Left renal cortex interstitium (tissue), 4 donors: ENCODE results near the gene SIRT5. TPM values are rescaled to one million over a fixed set of nuclear protein-coding genes. Genes with fewer than 3 reads are reported as not detected.

ENCODE experiments used
- DNase-seq, 4 donors: peaks; one replicate each; pipeline ENCODE4 v3.0.0-alpha.2; 2013; ENCODE audit warnings: low read depth in 4 of 4, low spot score in 2 of 4, missing footprints in 1 of 4
- polyA plus RNA-seq, 4 donors: library from polyadenylated mRNA; unstranded; fragments of 120-200 nt; gene quantifications; one replicate each; pipeline ENCODE4 v1.2.1, GENCODE V29; 2013; ENCODE audit not compliant: insufficient read length in 4 of 4

Gene SIRT5
- polyA plus RNA-seq, 4 donors = 17.2 to 24.7 (median 21.7) TPM

DNA sequence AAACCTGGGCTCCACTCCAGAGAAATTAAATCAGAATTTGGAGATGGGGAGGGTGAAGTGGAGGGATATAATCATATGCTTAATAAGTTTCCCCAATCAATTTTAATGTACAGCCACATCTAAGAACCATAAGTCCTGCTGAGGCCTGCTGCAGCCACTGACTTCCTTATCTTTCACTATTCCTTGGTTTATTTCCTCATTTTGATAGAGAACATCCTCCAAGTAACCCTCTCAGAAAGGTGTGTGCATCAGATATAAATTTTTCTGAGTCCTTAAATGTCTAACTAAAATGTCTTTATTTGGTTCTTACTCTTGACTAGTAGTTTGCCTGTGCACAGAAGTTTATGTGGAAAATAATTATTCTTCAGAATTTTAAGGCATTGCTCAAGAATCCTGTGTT lies 23.7 kb upstream of the SIRT5 start:
- no peak for DNase-seq

DNA sequence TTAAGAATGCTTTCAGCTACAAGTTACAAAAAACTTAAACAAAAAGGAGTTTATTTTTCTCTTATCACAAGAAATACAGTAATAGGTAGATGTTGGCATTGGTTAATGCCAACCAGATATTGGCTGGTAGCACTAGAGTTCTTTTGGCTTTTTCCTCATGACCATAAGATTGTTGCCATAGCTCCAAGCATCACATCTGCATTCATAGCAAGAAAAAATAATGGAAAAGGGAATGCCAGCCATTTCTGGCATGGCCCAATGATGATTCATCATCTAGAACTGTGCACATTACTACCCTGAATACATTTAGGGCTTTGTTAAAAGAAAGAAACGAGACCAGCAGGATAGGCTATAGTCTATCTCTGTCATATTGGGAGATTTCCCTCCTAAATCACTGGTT lies 20.8 kb upstream of the SIRT5 start:
- DNase-seq = no peak

DNA sequence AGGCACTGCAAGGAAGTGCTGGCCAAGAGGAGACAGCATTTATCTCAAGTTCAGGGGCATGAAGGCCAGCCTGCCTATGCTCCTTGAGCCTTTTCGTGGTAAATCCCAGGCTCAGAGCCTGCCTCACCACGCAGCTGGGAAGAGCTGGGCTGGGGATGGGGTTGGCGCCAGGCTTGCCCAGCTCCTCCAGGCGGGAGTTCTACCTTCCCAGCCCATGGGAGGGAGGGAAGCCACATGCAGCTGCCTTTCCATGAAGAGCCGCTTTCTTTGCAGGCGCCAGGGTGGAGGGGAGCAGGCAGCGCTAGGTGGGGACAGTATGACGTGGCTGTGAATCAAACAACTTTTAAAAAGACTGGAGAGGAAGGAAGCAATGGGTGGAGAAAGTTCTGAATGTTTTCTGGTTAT lies 19.5 kb upstream of the SIRT5 start:
- DNase-seq = no peak

DNA sequence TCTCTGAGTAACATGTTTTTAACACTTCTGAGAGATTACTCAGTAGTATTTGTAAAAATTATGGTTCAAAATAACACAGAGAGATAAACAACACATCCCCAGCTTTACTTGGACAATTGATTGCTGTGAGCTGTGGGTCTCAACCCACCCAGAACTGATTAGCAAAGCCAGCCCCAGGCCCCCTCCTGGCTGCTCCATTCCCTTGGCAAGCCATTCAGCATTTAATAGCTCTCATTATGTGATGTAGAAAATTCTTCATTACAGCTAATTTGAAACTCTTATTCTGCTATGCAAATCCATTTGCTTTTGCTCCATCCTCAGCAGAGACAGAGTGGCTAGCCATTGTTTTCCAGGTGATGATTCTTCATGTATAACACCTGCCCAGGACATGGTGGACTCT lies 16.6 kb upstream of the SIRT5 start:
- DNase-seq = no peak

DNA sequence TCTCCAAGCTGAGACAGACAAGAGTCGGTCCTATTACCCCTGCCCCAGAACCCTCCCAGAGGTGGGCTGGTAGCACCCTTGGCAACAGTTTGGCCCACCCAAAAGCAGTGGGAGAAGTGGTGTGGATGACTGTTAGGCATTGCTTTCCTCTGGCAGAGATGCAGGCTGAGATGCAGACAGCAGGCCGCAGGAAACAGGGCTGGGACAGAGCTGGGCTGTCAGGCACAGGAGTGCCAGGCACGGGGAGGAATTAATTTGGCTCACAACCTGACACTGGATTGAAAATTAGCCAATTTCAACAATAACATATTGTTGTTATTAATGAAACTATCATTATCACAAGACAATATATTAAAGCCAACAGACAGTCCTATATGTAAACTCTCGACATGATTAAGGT lies 15.7 kb upstream of the SIRT5 start:
- DNase-seq = no peak

DNA sequence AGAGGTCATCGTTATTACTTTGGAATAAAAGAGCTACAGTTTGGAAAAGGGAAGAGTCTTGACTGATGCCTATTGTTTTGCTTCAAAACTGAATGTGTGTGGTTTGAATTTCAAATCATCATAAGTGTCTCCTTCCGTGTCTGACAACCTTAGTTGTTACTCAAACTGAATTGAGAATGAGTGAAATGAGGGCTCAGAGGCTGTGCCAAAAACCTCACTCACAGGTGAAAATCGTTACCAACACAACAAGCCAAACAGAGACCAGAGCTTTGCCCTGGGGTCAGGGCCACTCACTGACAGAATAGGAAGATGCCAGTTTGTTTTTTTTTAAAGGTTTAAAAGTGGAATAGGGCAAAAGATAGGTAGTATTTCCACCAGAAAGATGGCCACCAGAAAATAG lies 15.2 kb upstream of the SIRT5 start:
- no peak for DNase-seq

DNA sequence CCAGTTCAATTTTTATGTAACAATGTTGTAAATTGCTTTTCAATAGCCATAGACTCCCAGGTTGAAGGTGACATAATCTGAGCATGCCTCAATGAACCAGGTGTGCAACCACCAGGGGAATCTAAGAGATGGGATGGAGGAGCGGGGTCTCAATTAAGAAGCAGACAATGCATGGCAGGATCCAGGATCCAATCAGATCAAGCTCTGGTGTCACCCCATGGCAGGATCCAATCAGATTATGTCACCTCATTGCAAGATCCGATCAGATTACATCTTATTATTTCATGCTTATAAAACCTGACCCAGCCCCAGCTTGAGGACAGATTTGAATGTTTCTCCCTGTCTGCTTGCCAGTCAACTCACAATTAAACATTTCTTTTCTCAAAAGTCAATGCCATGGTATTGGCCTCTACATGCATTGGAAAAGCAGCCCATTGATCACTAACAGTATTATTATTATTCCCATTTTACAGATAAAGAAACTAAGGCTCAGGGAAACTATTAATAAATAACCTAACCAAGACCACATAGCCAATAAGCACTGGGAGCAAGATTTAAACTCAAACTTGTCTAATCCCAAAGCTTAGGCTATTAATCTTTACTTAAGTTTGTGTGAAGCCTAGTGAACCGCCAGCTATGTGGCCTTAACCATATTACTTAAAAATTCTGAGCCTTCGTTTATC lies 14.3 kb upstream of the SIRT5 start:
- DNase-seq = no peak

DNA sequence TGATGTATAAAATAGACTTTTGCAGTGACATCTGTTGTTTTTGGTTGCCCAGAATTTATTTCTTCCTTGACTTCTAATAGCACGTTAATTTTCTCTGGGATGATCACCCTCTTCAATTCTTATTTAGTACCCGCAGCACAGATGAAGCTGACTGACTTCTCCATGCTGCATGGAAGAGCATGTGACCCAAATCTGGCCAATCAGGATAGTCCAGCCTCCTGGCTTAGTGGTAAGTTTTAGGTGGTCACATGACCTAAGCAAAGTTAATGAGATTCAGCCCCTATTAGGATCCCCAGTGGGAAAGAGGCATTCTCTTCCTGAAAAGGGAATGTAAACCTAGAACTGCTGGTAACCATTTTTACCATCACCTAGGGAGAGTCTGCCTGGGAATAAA lies 13.8 kb upstream of the SIRT5 start:
- DNase-seq = no peak

DNA sequence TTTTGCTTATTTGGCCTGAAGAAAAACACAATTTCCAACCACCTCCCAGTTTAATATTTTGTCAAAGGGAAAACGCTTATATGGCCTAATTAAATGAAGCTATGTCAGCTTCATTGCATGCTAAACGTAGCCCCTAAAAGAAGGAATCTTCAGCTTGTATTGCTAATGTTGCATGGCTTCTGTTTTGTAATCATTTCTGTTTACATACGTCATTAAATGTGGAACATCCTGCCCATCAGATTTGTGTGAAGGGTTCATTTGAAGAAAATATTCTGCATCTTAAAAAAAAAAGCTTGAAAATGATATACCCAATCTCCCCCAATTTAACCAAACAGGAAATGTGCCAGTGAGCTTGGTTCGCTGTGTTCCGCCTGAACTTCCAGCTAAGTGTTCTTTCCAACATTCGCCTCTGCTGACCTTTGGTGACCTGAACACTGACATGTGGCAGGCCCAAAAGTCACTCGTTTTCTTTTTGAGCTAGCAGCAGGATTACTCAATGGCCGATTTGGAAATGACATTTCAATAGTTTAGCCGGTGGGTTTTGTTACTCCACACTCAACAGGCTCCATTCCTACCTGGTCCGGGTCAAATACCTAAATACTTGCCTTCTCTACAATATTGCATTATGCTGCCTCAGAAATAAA lies 12.7 kb upstream of the SIRT5 start:
- no peak for DNase-seq

DNA sequence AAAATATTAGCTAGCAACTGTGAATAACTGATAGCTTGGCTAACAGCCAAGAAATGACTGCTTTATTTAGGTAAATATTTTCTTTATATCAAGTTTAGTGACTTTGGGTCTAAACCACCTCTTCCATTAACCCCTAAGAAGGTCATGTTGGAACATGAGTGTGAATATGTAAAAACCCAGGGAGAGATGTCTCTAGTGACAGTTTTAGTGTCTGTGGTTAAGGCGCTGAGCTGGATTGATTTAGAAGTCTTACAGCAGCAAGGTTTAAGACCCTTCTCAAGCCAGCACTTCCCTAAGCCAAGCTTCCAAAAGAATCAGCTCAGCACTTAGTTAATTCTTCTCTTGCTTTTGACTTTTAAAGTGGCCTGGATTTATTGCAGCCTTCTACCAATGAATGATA lies 11.4 kb upstream of the SIRT5 start:
- DNase-seq = no peak

DNA sequence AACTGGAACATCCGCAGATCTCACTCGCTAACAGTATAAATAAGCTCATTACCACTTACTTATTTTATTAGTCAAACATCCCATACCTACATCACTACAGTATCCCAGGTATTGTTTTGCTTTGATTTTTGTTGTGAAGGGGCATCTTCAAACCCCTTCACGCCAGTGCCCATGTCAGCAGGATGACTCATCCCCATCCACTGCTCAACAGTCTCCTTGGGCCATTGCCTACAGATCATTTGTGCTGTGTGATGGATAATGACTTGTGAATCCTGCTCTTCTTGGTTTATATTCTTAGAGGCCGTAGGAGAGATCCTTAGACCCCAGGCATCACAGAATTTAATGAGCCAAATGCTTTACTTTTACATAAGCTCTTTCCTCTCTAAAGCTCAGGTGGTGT lies 8.5 kb upstream of the SIRT5 start:
- no peak for DNase-seq

DNA sequence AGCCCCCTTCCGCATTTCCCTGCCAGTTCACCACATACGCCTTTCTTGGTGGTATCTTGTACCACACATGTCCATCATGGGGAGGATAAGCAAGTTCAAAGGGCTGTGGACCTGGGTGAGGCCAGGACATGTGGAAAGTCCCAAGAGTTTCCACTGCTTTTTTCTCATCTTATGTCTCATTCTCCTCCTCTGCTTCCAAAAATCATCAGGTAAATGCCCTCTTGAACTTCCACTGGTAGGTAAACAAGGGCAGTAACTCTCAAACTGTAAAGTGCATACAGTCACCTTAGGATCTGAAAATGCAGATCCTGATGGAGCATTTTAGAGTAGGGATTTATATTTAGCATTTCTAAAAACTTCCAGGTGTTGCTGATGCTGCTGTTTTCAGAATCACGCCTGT lies 7.9 kb upstream of the SIRT5 start:
- DNase-seq = no peak

DNA sequence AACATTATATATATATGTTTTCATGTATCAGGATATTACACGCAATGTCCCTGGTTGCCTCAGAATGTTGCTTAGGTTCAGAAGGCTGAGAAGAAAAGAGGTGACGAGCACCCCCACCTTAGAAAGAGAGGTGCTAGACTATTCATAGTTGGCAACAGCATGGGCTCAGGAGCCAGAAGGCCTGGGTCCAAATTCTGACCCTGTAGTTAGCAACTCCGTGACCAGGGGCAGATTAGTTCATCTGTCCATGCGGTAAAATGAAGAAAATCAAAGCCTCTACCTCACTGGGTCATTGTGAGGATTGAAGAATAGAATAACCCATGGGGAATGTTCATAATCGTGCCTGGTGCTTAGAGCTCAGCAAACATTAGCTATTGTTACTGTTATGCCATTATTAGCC lies 5.4 kb upstream of the SIRT5 start:
- DNase-seq = no peak

DNA sequence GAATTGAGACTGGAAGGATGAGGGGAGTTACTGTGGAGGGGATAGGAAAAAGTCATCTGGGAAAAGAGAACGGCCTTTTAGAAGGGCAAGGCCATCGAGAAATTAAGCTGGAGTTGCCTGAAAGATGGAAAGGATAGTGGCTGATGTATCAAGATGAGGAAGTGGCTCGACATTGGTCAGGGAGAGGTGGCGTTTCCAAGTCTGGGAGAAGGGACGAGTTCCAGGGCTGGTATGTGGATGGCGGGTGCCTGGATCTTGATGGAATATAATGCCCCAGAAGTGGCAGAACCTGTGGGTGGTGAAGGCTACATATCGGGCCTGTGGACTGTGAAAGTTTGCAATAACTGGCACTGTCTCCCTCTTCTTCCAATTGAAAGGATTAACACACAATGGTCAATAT lies 2.2 kb upstream of the SIRT5 start:
- DNase-seq = no peak

DNA sequence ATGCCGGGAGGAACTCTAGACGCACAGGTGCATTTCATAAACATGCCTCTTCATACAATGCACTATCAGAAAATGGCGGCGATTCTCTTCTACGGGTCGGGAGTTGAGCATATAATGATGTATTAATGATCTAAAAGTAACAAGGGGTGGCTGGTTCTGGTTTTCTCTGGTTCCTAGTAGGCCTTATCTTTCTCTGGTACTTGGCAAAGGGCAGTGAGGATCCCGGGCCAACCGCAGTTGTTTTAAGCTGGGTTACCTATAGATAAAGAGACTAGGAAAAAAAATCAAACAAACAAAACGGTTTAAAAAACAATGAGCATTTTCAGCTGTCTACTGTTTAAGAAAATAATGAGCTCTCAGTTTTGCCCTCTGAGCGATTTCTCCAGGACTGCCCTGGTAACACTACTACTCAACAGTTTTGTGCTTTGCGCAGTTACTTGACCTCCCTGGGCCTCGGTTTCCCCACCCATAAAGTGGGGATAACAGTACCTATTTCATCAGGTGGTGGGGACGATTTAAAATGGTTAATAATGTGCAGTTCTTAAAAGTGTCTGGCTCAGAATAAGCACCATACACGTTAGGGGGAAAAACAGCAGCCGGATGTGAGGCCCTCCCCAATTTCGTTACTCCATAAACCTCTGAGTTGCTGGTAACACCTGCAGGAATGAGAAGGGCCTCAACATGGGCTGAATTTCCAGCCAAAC lies 1.3 kb upstream of the SIRT5 start:
- no peak for DNase-seq

DNA sequence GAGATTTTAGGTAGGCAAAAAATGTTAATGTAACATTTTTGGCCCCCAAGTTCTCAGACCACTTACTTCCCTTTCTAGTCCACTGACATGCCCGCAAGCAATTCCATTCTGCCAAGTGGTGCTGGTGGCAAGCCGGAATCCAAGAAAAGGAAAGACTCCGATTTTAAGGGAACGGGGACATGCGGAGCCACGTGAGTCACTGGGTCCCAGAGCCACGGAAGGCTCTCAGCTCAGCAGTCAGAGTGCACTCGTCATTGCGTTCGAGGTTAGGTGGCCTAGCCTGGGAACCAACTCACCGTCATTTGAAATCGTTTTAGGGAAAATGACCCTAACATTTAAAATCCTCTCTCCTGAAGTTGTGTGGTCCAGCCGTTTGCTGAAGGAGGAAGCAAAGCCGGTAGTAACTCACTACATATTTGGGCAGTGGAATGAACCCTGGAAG lies 711 bp upstream of the SIRT5 start:
- no peak for DNase-seq

DNA sequence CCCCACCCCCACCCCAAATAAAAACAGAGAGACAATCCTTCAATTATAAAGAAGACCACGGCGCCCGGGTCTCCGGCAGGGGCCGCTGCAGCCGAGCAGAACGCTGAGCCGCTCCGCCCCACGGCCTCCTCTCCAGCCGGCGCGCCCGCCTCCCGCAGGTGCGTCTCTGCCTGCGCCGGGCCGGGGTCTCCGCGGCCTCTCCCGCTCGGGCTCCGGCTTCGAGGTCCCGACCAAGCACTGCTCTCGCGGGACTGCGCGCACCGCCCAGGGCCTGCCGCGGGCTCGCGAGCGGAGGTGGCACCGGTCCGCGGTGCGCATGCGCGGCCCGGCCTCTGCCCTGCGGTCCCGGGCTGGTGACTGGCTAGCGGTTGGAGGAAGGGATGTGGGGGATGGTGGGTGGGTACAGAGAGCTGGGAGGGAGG lies 241 bp upstream of the SIRT5 start:
- DNase-seq = peak; percentile 77 to 91 (median 85)

DNA sequence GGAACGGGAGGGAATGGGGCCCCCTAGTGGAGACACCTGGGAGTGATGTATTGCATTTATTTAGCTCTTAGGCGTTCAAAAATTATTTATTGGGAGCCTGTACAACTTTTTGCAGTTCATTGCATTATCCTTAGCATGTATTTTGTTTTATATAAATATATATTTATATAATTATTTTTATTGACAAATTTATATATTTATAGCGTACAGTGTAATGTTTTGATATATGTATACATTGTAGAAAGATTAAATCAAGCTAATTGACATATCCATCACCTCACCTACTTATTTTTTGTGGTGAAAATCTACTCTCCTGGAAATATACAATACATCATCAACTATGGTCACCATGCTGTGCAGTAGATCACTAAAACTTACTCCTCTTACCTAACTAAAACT lies 975 bp downstream of the SIRT5 start:
- no peak for DNase-seq

DNA sequence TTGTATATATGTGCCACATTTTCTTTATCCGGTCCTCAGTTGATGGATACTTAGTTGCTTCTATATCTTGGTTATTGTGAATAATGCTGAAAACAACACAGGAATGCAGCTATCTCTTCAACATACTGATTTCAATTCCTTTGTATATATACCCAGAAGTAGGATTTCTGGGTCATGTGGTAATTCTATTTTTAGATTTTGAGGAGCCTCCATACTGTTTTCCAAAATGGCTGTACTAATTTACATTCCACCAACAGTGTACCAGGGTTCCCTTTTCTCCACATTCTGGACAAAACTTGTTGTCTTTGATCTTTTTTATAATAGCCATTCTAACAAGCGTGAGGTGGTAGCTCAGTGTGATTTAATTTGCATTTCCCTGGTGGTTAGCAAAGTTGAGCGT lies 1.6 kb downstream of the SIRT5 start:
- DNase-seq = no peak

DNA sequence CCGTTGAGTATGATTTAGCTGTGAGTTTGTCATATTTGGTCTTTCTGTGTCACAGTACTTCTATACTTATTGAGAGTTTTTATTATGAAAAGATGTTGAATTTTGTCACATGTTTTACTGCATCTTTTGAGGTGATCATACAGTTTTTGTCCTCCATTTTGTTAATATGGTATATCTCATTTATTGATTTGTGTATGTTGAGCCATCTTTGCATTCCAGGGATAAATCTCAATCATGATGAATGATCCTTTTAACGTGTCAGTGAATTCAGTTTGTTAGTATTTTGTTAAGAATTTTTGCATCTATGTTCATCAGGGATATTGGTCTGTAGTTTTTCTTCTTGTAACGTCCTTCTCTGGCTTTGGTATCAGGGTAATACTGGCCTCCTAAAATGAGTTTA lies 3.5 kb downstream of the SIRT5 start:
- DNase-seq = no peak

DNA sequence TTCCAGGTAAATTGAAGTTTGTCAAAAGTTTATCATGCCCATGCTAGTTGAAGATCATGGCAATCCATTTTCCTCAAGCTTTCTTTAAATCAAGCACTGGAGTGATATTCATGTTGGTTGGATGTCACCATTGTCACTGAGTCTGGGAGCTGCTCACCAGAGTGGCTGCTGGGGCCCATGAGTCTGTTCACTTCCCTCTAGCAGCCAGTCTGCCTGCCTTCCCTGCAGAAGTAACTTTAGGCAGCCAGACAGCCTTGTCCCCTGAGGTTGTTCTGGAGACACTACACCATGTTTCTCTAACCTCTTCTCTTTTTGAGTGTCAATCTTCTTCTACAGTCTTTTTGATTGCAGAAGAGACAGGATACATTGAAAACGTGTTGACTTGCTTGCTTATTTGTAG lies 5.5 kb downstream of the SIRT5 start:
- DNase-seq = no peak

DNA sequence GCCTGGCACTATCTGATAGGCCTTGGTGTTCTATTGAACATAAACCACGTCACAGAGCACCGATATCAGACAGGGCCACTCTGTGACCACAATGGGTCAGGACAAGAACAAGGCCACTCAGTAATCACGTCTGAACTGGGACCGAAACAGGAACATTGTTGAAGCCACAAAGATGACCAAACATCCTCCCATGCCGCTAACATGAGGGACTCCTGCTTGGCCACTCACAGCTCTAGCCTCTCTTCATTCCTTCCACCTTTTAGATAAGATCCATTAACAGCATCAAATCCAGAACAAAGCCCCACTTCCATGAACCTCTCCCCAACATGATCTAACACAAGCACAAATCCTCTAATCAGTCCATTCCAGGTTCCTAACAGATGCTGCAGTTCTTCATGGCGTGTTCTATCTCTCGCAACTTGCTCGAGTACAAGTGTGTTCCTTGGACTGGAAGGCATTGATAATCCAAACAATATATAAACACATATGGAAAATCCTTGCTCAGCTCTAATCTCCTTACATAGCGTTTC lies 7.4 kb downstream of the SIRT5 start:
- DNase-seq = no peak
